Fibroblast of villous mesenchyme (primary cell): ENCODE data around the gene PRRT1. TPM values are rescaled to one million over a fixed set of nuclear protein-coding genes. Genes with fewer than 3 reads are reported as not detected.

Experiments
- DNase-seq: peaks from one replicate; pipeline ENCODE4 v3.0.0-alpha.2; 2010; ENCODE audit warnings: low read depth
- H3K4me3 ChIP-seq: 2 replicates; pipeline ENCODE4 v1.5.1; 2011; ENCODE audit warnings: low read depth, mild to moderate bottlenecking, low read length
- CTCF ChIP-seq: IDR thresholded peaks from 2 replicates; pipeline ENCODE4 v1.5.1; 2012; ENCODE audit warnings: low read depth, mild to moderate bottlenecking, low read length; ENCODE audit not compliant: insufficient read depth
- total RNA-seq: library from RNA; depleted of rRNA; stranded (reverse); fragments of >200 nt; gene quantifications from 2 replicates; pipeline ENCODE4 v1.2.3, GENCODE V29; 2012

Gene PRRT1
- total RNA-seq, 1 donor = under 0.01 TPM

GRCh38 chr6:32177183-32177787 is 25.5 kb upstream of the PRRT1 start:
- TF ChIP-seq CTCF = no peak
- H3K4me3 ChIP-seq = peak overlapping the region; percentile 92
- DNase-seq = no peak

GRCh38 chr6:32176476-32177182 is 24.9 kb upstream of the PRRT1 start:
- DNase-seq = peak; percentile 86
- TF ChIP-seq CTCF = no peak
- peak overlapping the region; percentile 92 for H3K4me3 ChIP-seq

- peak; percentile 97 for DNase-seq
- peak within 1 kb of the TSS; percentile 92 for H3K4me3 ChIP-seq
- TF ChIP-seq CTCF = no peak
Observed at GRCh38 chr6:32175711-32176475, 24.2 kb upstream of the PRRT1 start, which contains the start of gene AGPAT1. Gene AGPAT1 (minus strand): TSS chr6:32176084. CDS start chr6:32171496, 4,588 bp downstream.

GRCh38 chr6:32175322-32175710 is 23.6 kb upstream of the PRRT1 start:
- no peak for TF ChIP-seq CTCF
- no peak for DNase-seq
- H3K4me3 ChIP-seq = peak overlapping the region; percentile 92

- no peak for TF ChIP-seq CTCF
- H3K4me3 ChIP-seq = peak overlapping the region; percentile 92
- DNase-seq = no peak
Observed at GRCh38 chr6:32174416-32174815, 22.7 kb upstream of the PRRT1 start.

DNA sequence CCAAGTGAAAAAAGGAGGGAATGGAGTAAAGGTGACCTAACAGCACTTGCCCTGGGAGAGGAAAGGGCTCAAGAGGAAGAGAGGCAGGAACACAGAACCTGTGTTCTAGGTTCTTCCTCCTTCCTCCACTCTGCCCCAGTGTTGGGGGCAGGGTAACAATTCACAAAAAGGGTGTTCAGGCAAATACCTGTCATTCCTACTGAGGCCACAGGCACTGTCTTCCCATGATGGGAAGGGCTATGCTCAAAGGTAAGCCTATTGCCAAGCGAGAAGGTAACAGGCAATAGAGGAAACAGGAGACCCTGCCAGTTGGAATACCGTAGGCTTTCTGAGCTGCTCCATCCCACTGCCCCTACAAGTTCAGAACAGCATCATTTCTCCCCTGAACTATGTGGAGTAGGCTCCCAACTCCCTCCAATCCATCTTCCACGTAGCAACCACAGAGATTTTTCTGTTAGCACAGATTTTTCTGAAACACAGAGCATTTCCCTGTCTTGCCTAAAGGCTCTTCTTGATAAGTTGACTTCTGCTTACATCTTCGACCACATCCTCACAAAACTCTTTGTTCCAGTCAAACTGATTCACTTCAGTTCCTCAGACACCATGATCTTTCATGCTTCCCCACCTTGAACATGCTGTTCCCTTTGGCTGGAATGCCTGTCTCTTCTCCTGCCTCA is 21.4 kb upstream of the PRRT1 start:
- no peak overlapping the region for H3K4me3 ChIP-seq
- no peak for TF ChIP-seq CTCF
- no peak for DNase-seq
